ENCODE measurements around the gene SACM1L.
A peak's percentile ranks its signal among the peaks of the same experiment; 100 is the strongest.

The SACM1L gene

GRCh38 chr3:45700570-45701073 is 11.4 kb downstream of the SACM1L start:
- DNase-seq (ENCODE audit: low read depth), result no peak
- no peak overlapping the region for H3K4me3 ChIP-seq (ENCODE audit: control insufficient read depth, low read depth, low read length)
- TF ChIP-seq, protein P1, sequence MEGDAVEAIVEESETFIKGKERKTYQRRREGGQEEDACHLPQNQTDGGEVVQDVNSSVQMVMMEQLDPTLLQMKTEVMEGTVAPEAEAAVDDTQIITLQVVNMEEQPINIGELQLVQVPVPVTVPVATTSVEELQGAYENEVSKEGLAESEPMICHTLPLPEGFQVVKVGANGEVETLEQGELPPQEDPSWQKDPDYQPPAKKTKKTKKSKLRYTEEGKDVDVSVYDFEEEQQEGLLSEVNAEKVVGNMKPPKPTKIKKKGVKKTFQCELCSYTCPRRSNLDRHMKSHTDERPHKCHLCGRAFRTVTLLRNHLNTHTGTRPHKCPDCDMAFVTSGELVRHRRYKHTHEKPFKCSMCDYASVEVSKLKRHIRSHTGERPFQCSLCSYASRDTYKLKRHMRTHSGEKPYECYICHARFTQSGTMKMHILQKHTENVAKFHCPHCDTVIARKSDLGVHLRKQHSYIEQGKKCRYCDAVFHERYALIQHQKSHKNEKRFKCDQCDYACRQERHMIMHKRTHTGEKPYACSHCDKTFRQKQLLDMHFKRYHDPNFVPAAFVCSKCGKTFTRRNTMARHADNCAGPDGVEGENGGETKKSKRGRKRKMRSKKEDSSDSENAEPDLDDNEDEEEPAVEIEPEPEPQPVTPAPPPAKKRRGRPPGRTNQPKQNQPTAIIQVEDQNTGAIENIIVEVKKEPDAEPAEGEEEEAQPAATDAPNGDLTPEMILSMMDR (IDR thresholded peaks at IDR 0.05; ENCODE audit: control insufficient read depth, insufficient read depth, low read depth, low read length, missing control alignments), result no peak

DNA sequence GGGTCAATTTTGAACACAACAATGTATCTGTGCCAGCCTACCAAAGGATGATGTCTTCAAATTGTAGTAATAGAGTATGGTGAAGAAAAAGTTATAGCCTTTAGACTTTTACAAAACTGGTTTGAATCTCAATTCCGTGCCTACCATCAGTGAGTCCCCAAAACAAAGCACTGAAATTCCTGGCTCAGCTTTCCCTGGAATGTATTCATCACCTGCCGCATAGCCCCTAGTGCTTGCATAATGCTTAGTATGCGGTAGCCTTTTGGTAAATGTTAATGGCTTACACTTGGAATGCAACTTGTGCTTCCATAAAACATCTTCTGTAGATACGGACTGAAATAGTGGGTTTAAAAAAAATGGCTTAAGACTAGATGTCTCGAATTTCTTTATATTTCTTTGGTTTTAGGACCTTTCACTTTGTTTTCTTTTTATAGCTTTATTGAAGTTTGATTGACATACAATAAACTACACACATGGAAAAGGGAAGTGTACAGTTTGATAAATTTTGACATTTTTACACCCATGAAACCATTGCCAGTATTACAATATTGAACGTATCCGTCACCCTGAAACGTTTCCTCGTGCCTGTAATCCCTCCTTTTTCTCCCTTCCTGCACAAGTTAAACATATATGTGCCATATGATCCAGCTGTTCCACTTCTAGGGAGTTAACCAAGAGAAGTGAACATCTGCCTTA is 12.1 kb downstream of the SACM1L start:
- no peak overlapping the region for H3K4me3 ChIP-seq (ENCODE audit: control insufficient read depth, low read depth, low read length)
- TF ChIP-seq, protein P1 (IDR thresholded peaks at IDR 0.05; ENCODE audit: control insufficient read depth, insufficient read depth, low read depth, low read length, missing control alignments), result no peak
- no peak for DNase-seq (ENCODE audit: low read depth)

DNA sequence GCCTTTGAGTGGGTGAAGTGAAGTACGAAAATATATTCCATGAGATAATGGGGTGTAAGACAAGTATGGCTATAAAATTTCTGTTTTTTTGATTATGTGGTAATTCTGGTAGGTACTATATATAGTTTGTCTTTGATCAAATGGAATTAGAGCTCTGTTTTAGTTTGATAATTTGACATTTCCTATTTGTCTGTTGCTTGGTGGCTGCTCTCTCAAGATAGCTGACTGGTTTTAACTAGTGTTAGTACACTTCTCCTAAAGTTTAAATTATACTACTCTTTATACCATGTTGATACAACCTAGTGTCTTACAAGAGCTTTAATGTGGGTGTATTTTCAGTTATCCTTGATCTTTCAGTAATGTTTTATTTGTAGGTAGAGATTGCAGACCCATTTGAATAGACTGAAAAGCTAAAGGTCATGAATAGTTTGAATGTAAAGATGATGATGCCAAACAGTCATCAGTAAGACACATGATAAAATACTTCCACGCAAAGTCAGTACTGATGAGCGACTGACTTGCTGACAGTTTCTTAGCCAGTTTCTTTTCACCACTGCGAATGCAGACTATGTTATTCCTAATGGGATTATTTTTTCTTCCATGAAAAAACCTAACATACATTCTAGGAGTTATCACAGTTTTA is 15.2 kb downstream of the SACM1L start:
- TF ChIP-seq, protein P1 (IDR thresholded peaks at IDR 0.05; ENCODE audit: control insufficient read depth, insufficient read depth, low read depth, low read length, missing control alignments), result no peak
- H3K4me3 ChIP-seq (ENCODE audit: control insufficient read depth, low read depth, low read length), result no peak overlapping the region
- DNase-seq (ENCODE audit: low read depth), result no peak

GRCh38 chr3:45705839-45706808 is 16.9 kb downstream of the SACM1L start:
- no peak overlapping the region for H3K4me3 ChIP-seq (ENCODE audit: control insufficient read depth, low read depth, low read length)
- DNase-seq (ENCODE audit: low read depth), result no peak
- TF ChIP-seq, protein P1 (IDR thresholded peaks at IDR 0.05; ENCODE audit: control insufficient read depth, insufficient read depth, low read depth, low read length, missing control alignments), result no peak

- DNase-seq (ENCODE audit: low read depth), result no peak
- no peak overlapping the region for H3K4me3 ChIP-seq (ENCODE audit: control insufficient read depth, low read depth, low read length)
- TF ChIP-seq, protein P1 (IDR thresholded peaks at IDR 0.05; ENCODE audit: control insufficient read depth, insufficient read depth, low read depth, low read length, missing control alignments), result no peak
Observed at GRCh38 chr3:45711931-45712330, 22.7 kb downstream of the SACM1L start.

- no peak for DNase-seq (ENCODE audit: low read depth)
- H3K4me3 ChIP-seq (ENCODE audit: control insufficient read depth, low read depth, low read length), result no peak overlapping the region
Observed at GRCh38 chr3:45712434-45713110, 23.4 kb downstream of the SACM1L start.

More at GRCh38 chr3:45712434-45713110, 23.4 kb downstream of the SACM1L start:
- TF ChIP-seq, protein P1 (IDR thresholded peaks at IDR 0.05; ENCODE audit: control insufficient read depth, insufficient read depth, low read depth, low read length, missing control alignments), result peak; percentile 7

Measured in AG09309 (cell line).